ENCODE data around the gene CHST8. TPM values are rescaled to one million over a fixed set of nuclear protein-coding genes. Genes with fewer than 3 reads are reported as not detected.

Gene CHST8
- total RNA-seq, 1 donor from 2014 or later, result not detected

GRCh38 chr19:33763633-33764371 is 142.0 kb downstream of the CHST8 start:
- no peak for DNase-seq (ENCODE audit: low read depth)
- H3K4me3 ChIP-seq (ENCODE audit: low read depth, low read length), result no peak overlapping the region
- no peak for TF ChIP-seq CTCF (conservative IDR thresholded peaks at IDR 0.05; ENCODE audit: low read depth, low read length)

DNA sequence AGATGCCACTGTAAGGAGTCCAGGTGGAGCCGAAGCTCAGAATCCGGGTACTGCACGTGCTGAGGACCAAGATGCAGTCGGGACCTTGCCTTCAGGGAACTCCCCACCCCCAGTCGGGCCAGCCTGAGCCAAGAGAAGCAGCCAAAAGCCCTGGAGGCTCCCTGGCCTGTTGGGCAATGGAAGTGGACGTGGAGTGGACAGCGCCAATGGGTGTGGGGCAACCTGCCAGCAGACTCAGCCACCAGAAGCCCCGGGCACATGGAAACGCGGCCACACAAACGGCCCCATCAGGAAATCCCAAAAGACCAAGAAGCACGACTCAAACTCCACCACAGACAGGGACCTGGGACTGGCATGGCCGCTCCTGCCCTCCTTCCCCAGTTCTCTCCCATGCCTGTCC is 144.9 kb downstream of the CHST8 start:
- no peak for TF ChIP-seq CTCF (conservative IDR thresholded peaks at IDR 0.05; ENCODE audit: low read depth, low read length)
- H3K4me3 ChIP-seq (ENCODE audit: low read depth, low read length), result no peak overlapping the region
- DNase-seq (ENCODE audit: low read depth), result no peak

GRCh38 chr19:33767898-33768413 is 146.2 kb downstream of the CHST8 start:
- no peak overlapping the region for H3K4me3 ChIP-seq (ENCODE audit: low read depth, low read length)
- DNase-seq (ENCODE audit: low read depth), result no peak
- TF ChIP-seq CTCF (conservative IDR thresholded peaks at IDR 0.05; ENCODE audit: low read depth, low read length), result peak; percentile 36

DNA sequence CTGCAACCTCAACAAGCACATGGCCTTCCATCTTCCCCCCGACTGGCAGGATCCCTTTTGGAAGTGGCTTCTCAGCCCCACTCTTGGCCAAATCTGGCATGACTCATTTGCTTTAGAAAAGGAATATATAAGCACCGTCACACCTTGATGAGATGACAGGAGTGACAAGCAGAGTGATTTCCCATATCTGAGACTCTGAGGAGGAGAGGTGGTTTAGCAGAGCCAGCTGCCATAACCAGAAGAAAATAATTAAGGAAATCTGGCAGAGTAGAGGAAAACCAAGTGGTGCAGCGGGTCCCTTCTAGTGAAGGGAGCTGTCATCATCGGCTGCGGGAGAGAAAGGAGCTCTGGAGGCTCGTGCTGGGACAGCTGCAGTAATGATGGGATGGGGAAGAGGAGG is 147.5 kb downstream of the CHST8 start:
- H3K4me3 ChIP-seq (ENCODE audit: low read depth, low read length), result no peak overlapping the region
- no peak for TF ChIP-seq CTCF (conservative IDR thresholded peaks at IDR 0.05; ENCODE audit: low read depth, low read length)
- DNase-seq (ENCODE audit: low read depth), result no peak

- H3K4me3 ChIP-seq (ENCODE audit: low read depth, low read length), result no peak overlapping the region
- DNase-seq (ENCODE audit: low read depth), result no peak
- TF ChIP-seq CTCF (conservative IDR thresholded peaks at IDR 0.05; ENCODE audit: low read depth, low read length), result no peak
These were observed 148.4 kb downstream of the CHST8 start for GRCh38 chr19:33770107-33770506.

DNA sequence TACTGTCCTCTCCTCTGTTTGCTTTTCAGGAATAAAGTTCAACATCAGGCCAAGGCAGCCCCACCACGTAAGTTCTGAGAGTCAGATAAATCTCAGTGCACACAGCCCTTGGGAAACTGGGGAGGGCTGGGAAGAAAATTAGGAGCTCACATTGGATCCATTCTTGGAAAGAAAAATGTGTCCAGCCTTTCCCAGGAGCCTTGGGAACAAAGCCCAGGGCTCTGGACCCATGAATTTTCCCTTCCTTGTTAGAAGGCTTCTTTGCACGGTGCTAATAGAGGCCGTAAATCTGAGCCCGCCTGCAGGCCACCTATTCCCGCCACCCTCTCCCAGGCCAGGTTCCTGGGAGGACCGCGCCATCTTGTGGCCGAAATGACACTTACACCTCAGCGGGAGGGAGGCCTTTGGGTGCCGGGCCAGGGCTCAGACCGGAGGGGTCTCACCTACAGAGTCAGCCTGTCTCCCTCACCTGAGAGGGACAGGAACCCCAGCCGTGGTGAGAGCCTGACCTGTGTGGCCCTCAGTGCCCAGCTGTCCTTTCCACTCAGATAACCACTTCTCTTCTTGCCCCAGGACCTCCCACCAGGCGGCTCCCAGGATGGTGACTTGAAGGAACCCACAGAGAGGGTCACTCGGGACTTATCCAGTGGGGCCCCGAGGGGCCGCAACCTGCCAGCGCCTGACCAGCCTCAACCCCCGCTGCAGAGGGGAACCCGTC is 149.8 kb downstream of the CHST8 start:
- no peak overlapping the region for H3K4me3 ChIP-seq (ENCODE audit: low read depth, low read length)
- DNase-seq (ENCODE audit: low read depth), result no peak
- peak; percentile 85 for TF ChIP-seq CTCF (conservative IDR thresholded peaks at IDR 0.05; ENCODE audit: low read depth, low read length)

All from epithelial cell of proximal tubule (primary cell).